WI38 (cell line): ENCODE measurements around the gene MDM2.

ENCODE experiments used
- H3K4me3 ChIP-seq: 2 replicates; pipeline ENCODE4 v1.5.1; 2011; ENCODE audit warnings: low read depth, mild to moderate bottlenecking, control low read depth, low read length
- TF ChIP-seq, protein P1 (sequence below): IDR thresholded peaks from 2 replicates; pipeline ENCODE4 v1.5.1; 2012; ENCODE audit warnings: low read depth, mild to moderate bottlenecking, control low read depth, low read length

MDM2 gene

DNA sequence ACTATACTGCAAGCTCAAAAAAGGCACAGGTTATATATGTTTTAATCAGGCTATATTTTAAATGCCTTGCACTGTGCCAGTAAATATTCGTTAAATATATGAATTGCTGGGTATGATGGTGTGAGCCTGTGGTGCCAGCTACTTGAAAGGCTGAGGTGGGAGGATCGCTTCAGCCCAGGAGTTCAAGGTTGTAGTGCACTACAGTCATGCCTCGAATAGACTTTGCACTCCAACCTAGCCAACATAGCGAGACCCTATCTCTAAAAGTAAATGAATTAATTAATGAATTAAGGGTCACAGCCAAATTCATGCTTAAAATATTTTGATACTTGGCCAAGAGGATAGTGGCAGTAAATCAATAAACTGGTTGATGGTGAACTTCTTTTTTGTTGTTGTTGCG is 22.2 kb upstream of the MDM2 start:
- H3K4me3 ChIP-seq = no peak overlapping the region
- TF ChIP-seq, protein P1, sequence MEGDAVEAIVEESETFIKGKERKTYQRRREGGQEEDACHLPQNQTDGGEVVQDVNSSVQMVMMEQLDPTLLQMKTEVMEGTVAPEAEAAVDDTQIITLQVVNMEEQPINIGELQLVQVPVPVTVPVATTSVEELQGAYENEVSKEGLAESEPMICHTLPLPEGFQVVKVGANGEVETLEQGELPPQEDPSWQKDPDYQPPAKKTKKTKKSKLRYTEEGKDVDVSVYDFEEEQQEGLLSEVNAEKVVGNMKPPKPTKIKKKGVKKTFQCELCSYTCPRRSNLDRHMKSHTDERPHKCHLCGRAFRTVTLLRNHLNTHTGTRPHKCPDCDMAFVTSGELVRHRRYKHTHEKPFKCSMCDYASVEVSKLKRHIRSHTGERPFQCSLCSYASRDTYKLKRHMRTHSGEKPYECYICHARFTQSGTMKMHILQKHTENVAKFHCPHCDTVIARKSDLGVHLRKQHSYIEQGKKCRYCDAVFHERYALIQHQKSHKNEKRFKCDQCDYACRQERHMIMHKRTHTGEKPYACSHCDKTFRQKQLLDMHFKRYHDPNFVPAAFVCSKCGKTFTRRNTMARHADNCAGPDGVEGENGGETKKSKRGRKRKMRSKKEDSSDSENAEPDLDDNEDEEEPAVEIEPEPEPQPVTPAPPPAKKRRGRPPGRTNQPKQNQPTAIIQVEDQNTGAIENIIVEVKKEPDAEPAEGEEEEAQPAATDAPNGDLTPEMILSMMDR = no peak

DNA sequence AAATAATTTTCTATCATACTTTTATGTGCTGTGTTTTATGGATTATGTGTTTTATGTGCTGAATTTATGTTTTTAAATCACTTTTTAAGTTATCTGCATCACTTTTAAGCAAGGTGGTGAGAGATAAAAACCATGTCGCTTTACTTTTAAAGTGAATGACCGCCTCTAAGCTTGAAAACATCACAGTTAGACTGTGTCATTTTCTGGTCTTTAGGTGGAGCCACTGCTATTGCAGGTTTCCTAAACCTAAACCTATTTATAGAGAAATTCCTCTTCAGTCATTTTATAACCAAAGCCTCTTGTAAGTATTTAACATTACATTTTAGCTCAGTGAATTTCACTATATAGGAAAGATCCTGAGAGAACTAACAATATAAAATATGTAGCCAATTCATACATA is 21.0 kb upstream of the MDM2 start:
- H3K4me3 ChIP-seq = no peak overlapping the region
- TF ChIP-seq, protein P1 = no peak

DNA sequence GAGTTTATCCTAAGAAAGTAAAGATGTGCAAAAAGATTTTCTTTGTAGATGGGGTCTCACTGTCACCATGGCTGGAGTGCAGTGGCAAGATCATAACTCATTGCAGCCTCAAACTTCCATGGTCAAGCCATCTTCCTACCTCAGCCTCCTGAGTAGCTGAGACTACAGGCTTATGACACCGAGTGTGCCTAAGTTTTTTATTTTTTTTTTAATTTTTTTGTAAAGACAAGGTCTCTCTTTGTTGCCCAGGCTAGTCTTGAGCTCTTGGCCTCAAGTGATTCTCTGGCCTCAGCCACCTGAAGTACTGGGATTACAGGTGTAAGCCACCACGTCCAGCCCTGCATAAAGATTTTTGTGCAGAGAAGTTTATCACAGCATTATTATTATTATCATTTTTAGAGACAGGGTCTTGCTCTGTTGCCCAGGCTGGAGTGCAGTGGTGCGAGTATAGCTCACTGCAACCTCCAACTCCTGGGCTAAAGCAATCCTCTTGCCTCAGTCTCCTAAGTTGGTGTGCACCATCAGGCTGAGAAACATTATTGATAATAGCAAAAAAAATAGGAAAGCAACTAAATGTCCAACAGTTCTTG is 19.3 kb upstream of the MDM2 start:
- TF ChIP-seq, protein P1 = no peak
- no peak overlapping the region for H3K4me3 ChIP-seq

DNA sequence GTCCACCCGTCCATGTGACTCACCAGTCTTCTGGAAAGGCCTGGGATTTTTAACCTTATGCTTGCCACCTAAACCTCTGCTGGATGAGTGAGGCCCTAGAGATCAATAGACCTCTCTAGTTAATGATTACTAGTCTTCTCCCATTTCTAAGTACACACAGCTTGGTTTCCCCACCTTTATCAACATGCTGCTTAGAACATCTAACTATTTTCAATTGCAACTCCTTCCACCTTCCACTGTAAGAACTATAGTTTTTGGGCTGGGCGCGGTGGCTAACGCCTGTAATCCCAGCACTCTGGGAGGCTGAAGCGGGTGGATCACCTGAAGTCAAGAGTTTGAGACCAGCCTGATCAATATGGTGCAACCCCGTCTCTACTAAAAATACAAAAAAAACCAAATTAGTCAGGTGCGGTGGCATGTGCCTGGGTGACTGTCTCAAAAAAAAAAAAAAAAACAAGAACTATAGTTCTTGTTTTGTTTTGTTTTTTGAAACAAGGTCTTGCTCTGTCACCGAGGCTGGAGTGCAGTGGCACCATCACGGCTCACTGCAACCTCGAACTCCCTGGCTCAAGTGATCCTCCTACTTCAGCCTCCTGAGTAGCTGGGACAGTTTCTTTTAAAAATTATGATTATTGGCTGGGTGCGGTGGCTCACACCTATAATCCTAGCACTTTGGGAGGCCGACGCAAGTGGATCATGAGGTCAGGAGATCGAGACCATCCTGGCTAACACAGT is 18.7 kb upstream of the MDM2 start:
- H3K4me3 ChIP-seq = no peak overlapping the region
- TF ChIP-seq, protein P1 = no peak

- no peak overlapping the region for H3K4me3 ChIP-seq
- TF ChIP-seq, protein P1 = no peak
Measured at GRCh38 chr12:68790081-68790951, 17.7 kb upstream of the MDM2 start.

- TF ChIP-seq, protein P1 = no peak
Measured at GRCh38 chr12:68790952-68791234, 17.1 kb upstream of the MDM2 start.

DNA sequence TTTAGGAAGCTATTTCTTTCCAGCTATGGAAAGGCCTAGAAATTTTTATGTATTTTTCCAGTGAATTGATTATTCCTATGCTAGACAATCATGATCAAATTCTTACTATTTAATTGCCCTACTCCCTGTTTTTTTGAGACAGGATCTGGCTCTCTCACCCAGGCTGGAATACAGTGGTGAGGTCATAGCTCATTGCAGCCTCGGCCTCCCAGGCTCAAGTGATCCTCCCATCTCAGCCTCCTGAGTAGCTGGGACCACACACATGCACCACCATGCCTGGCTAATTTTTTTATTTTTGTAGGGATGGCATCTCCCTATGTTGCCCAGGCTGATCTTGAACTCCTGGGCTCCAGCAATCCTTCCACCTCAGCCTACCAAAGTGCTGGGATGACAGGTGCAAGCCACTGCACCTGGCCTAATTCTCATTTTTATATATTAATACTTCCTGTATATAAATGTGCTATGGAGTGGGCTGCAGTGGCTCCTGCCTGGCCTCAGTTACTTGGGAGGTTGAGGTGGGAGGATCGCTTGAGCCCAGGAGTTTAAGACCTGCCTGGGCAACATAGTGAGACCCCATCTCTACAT is 16.0 kb upstream of the MDM2 start:
- no peak overlapping the region for H3K4me3 ChIP-seq
- TF ChIP-seq, protein P1 = no peak

More at GRCh38 chr12:68790952-68791234, 17.1 kb upstream of the MDM2 start:
- no peak overlapping the region for H3K4me3 ChIP-seq
